Uterus (tissue), 2 donors: Measurements from ENCODE around the gene CIITA.

Experiments
- POLR2A ChIP-seq, 2 donors: fragments of 450-650 bp; IDR thresholded peaks; one replicate each; pipeline ENCODE4 v1.6.1; 2016; ENCODE audit warnings: antibody characterized with exemption in 2 of 2, mild to moderate bottlenecking in 1 of 2, moderate library complexity in 1 of 2
- TF ChIP-seq, protein P1 (sequence below), 4 experiments: fragments of 200-600 bp in 2 of 4; fragments of 450-650 bp in 2 of 4; sonication (generic) in 2 of 4; IDR thresholded peaks; one replicate each; pipeline ENCODE4 v1.5.1; 2016 to 2019; ENCODE audit warnings: antibody characterized with exemption in 4 of 4, mild to moderate bottlenecking in 2 of 4, moderate library complexity in 1 of 4

DNA sequence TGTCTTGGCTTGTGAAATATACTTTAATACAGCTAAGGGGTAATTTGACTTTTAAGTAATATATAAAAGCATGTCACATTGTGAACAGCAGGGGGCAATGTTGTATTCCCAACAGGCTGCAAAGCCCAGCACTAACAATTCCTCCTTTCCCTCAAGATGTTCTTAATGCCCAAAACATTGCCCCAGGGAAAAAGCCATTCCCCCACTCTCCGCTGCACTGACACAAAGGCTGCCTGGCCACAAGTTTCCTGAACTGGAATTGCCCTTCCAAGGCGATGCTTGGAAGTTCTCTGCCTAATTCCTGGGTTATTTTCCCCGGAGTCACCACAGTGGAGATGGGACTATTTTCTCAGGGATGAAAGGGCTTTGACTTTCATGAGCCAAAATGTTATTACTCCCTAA is 94.6 kb downstream of the CIITA start:
- TF ChIP-seq, protein P1, sequence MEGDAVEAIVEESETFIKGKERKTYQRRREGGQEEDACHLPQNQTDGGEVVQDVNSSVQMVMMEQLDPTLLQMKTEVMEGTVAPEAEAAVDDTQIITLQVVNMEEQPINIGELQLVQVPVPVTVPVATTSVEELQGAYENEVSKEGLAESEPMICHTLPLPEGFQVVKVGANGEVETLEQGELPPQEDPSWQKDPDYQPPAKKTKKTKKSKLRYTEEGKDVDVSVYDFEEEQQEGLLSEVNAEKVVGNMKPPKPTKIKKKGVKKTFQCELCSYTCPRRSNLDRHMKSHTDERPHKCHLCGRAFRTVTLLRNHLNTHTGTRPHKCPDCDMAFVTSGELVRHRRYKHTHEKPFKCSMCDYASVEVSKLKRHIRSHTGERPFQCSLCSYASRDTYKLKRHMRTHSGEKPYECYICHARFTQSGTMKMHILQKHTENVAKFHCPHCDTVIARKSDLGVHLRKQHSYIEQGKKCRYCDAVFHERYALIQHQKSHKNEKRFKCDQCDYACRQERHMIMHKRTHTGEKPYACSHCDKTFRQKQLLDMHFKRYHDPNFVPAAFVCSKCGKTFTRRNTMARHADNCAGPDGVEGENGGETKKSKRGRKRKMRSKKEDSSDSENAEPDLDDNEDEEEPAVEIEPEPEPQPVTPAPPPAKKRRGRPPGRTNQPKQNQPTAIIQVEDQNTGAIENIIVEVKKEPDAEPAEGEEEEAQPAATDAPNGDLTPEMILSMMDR (IDR thresholded peaks at IDR 0.05) = peak; percentile 83 to 88 (median 84)
- TF ChIP-seq POLR2A (IDR thresholded peaks at IDR 0.05) = no peak
